NCI-H1930 (cell line): Measurements from ENCODE around the gene KRTAP17-1.

ENCODE experiments used
- DNase-seq, 2 experiments: peaks; one replicate each; lab custom pipeline; 2025; lab: John Stamatoyannopoulos, UW

The KRTAP17-1 gene

GRCh38 chr17:41332239-41332638 lies 16.7 kb upstream of the KRTAP17-1 start:
- DNase-seq = no peak

- no peak for DNase-seq
Measured at GRCh38 chr17:41331606-41332005, 16.1 kb upstream of the KRTAP17-1 start.

- peak in 1 of 2 experiments; percentile 26 for DNase-seq
Measured at GRCh38 chr17:41329279-41329948, 13.9 kb upstream of the KRTAP17-1 start.

- DNase-seq = no peak
Measured at GRCh38 chr17:41328207-41328606, 12.7 kb upstream of the KRTAP17-1 start.

DNA sequence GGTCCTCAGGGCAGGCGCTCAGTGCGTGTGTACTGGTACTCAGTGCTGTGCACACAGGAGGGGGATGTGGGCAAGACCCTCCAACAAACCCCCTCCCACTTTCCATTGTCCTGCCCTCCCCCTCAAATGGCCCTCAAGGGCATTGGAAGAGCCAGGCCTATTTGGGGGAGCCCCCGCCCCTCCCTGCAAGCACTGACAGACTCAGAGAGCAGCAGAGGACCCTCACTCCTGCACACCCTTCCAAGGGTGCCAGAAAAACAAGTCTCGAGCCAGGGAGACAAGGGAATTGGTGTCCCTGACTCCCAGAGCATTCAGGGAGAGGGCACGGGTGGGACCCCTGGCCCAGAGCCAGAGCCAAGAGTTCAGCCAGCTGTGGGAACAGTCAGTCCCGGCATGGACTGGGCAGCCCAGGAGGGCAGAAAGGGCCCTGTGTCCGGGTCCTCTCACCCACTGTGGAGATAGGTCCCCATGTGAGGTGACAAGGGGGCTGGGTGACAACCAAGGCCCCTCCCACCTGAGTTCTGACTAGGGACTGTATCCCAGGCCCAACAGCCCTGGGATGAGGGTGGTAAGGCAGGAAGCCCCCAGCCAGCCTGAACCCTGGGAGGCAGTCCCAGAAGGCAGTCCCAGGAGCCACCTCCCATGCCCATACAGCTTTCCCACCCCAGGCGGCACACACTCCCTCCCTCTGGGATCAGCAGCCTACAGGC lies 12.1 kb upstream of the KRTAP17-1 start:
- no peak for DNase-seq

GRCh38 chr17:41326173-41327145 lies 10.9 kb upstream of the KRTAP17-1 start:
- DNase-seq = no peak

DNA sequence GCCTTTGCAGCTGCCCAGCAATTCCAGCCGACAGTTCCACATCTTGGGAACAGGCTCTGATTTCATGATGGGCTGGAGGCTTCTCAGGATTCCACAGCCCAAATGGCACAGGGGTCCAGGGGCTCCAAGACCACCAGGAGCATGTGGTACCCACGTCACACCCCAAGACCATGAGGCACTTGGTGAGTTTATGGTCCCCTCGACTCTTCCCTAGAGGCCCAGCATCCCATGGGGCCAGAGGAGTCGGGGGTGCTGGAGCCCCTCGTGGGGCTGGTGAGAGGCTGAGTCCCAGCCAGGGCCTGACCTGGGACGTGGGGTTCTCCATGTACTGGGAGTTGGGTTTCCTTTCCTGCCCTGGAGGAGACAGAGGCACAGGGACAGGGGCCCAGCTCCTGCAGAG lies 10.1 kb upstream of the KRTAP17-1 start:
- DNase-seq = no peak

DNA sequence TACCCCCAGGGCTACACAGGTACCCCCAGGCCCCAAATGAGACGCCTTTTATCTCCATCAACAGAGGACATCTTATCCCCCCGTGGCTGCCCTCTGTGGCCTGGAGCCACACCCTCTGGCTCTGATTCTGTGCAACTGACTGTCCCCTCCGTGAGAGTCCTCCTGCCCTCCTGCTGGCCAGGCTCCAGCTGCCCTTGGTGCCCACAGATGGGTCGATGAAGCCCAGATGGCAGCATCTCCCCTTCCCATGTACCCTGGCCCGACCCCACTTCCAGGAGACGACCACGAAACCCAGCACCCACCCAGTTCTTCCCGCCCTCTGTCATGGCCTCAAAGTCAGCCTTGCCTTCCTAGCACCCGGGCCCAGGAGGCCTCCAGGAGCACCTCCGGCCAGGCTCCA lies 9.6 kb upstream of the KRTAP17-1 start:
- no peak for DNase-seq

- DNase-seq = no peak
Measured at GRCh38 chr17:41324180-41325075, 8.9 kb upstream of the KRTAP17-1 start.

DNA sequence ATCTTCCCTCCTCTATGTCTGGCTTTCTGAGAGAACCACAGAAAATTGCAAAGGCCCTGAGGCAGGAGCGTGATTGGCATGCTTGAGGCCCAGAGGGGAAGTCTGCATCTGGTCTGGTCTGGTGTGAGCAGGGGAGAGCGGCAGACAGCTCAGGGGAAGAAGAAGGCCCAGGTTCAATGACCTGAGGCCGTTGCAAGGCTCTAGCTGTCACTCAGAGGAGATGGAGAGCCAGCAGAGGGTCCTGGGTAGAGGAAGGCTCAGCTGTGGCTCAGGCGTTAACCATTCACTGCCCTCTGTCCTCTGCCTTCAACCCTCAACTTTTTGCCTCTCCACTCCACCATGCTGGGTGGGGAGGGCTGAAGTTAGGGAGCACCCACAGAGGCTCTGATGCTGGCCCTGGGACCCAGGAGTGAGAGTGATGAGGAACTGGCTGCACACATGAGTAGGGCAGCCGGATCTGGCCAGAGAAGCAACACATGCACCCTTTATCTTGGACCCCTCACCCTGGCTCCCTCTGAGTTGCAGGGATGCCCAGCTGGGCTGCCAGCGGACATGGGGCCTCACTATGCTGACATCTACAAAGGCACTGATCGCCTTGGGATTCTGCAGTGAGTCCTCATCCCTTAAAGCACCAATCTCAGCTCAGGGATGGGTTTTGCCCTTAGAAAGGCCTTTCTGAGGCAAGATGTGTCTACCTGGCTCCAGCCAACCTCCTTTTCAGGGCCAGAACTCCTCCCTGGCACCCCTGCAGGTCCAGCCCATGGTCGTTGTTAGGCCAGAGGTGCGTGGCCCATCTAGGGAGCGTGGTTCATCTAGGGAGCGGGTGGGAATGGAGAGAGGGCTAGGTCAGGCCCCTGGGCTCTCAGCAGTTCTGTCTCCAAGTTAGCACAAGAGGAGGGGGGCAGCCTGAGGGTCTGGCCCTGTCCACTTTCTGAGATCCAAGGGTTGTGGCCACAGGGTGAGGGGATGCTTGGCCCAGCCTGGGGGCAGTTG lies 7.7 kb upstream of the KRTAP17-1 start:
- no peak for DNase-seq

DNA sequence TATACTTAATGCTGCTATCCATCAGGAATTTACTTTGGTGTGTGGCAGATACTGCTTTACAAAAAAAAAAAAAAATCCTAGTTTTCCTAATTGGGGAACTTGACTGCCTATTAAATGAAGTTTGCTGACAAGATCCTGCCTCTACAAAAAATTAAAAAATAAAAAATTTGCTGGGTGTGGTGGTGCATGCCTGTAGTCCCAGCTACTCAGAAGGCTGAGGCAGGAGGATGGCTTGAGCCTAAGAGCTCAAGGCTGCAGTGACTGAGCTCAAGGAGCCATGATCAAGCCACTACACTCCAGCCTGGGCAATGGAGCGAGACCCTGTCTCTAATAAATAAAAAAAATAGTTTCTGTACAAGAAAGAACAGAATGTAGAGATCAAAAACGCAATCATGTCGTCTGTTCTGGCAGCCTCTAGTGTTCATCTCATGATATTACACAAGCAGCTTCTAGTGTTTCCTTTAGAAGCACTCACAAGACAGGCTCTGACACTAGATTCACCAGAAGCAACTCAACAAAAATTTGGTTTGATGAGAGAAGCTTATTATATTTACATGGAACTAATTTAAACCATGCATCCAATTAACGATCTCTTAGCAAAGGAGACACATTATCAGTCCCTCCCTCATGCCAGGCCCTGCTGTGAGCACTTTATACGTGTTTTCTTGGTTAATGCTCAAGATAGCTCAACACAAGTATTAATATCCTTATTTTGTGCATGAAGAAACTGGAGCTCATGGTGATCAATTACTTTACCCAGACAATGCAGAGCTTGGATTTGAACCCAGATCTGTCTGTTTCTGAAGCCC lies 6.8 kb upstream of the KRTAP17-1 start:
- no peak for DNase-seq

DNA sequence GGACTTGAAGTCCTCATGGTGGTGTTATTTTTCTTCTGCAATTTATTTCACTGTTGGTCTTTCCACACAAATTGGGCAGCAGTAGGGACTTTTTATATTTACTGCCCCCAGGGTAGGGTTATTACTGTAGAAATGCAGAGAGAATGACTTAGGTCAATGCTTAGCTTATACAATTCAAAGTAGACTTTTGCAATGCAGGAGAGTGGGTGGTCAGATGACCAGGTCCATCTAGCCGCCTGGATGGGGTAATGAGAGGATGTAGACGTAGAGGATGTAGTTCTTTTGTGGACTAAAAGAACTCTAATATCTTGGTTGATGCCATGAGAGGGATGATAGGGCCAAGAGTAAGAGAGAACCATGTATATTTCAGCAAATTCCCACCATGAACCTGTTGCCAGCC lies 2.7 kb upstream of the KRTAP17-1 start:
- no peak for DNase-seq

GRCh38 chr17:41315814-41316445 lies 420 bp upstream of the KRTAP17-1 start:
- DNase-seq = no peak

GRCh38 chr17:41311111-41311510 lies 4.4 kb downstream of the KRTAP17-1 start:
- DNase-seq = no peak

DNA sequence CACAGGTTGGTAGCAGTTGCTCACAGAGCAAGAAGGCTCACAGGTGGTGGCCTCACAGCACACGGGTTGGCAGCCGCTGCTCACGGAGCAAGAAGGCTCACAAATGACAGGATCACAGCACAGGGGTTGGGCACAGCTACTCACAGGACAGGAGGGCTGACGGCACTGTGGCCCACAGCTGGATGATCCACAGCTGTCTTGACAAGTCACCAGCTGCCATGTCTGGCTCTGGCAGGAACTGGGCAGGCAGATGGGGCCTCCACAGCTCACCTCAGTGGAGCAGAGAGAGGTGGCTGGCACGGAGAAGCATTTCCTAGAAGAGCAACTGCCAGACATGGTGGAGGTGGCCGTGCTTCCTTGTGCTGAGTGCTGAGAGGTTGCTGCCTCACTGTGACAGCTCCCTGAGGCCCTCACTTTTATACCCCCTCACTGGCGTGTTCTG lies 6.6 kb downstream of the KRTAP17-1 start, which contains the start of gene KRTAP16-1:
Gene KRTAP16-1, minus strand, starts transcription at position 392 of the 442 bp plus-strand sequence. Its CDS starts 56 bp downstream, at position 336.
- DNase-seq = no peak

DNA sequence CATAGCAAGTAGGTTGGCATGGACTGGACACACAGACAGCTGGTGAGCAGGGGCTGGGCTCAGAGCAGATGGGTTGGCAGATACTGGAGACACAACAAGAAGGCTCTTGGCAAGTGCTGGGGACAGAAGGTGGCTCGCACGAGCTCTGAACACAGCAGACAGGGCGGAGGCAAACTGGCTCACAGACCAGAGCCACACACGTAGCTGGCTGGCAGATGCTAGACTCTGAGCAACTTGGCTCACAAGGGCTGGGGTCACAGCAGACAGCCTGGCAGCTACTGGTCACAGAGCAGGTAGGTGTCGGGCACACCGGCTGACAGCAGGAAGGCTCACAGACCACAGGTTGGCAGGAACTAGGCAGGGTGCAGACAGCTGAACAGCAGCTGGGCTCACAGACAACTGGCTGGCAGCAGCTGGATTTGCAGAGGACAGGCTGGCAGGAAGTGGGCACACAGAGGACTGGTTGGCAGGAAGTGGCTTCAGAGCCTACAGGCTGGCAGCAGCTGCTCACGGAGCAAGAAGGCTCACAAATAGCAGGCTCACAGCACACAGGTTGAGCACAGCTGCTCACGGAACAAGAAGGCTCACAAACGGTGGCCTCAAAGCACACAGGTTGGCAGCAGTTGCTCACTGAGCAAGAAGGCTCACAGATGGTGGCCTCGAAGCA lies 7.1 kb downstream of the KRTAP17-1 start:
- no peak for DNase-seq

DNA sequence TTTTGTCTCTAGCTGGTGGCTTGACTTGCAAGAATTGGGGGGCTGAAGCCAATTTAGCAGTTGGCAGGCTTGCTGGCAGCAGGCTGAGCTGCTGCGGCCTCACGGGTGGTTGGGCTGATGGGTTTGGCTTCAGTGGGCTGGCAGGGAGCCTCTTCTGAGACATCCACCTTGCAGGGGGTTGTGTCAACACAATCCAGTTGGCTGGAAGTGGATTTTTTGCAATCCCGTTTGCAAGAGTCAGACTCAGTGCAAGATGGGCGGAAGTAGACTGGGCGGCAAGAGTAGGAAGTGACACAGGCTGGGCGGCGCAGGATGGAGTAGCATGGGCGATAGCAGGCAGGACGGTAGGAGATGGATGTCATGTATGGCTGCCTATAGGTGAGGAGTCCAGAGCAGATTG lies 7.9 kb downstream of the KRTAP17-1 start:
- no peak for DNase-seq

GRCh38 chr17:41304091-41304490 lies 11.4 kb downstream of the KRTAP17-1 start:
- no peak for DNase-seq
